Mucosa of rectum (tissue), 2 donors: Measurements from ENCODE around the gene POGK.

ENCODE experiments used
- H3K27ac ChIP-seq, 2 donors: one replicate each; pipeline ENCODE4 v1.7.0; 2013; ENCODE audit warnings: inconsistent platforms in 2 of 2, low read depth in 2 of 2, low read length in 2 of 2
- H3K27me3 ChIP-seq, 2 donors: one replicate each; pipeline ENCODE4 v1.7.0; 2013; ENCODE audit warnings: low read length in 2 of 2; ENCODE audit not compliant: control insufficient read depth in 2 of 2, insufficient read depth in 2 of 2
- H3K36me3 ChIP-seq, 2 donors: one replicate each; pipeline ENCODE4 v1.7.0; 2013; ENCODE audit warnings: low read length in 2 of 2; ENCODE audit not compliant: control insufficient read depth in 2 of 2, insufficient read depth in 2 of 2
- H3K4me1 ChIP-seq, 2 donors: one replicate each; pipeline ENCODE4 v1.7.0; 2013; ENCODE audit warnings: low read length in 2 of 2, mild to moderate bottlenecking in 1 of 2; ENCODE audit not compliant: control insufficient read depth in 2 of 2, insufficient read depth in 2 of 2
- H3K4me3 ChIP-seq, 2 donors: one replicate each; pipeline ENCODE4 v1.7.0; 2013; ENCODE audit warnings: low read length in 2 of 2
- H3K9ac ChIP-seq, 2 donors: one replicate each; pipeline ENCODE4 v1.7.0; 2013; ENCODE audit warnings: low read length in 2 of 2, low read depth in 1 of 2, mild to moderate bottlenecking in 1 of 2
- H3K9me3 ChIP-seq, 2 donors: one replicate each; pipeline ENCODE4 v1.7.0; 2013; ENCODE audit warnings: low read length in 2 of 2; ENCODE audit not compliant: control insufficient read depth in 2 of 2
- donor health status: healthy.
- donor health status: Normal muscosa, but diverticular disease.

POGK gene

DNA sequence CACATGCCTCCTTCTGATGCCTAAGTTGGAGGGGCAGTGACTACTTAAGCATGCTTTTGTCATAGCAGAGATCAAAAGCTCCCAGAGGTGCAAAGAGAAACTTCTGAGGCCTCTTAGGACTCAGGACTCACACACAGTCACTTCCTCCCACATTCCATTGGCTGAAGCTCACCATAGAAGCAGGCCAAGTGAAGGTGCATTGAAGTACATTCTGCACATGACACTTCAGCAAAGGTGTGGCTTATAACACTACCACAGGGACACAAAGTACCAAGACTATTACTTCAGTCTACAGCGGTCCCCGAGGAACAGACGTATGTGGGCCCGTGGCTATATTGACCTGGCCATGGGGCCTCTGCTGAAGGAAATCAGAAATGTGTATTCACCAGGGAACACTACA, 2.5 kb upstream of the POGK start:
- peaks cover 7 to 9% of the 10 kb centered on the region in 2 donors for H3K36me3 ChIP-seq
- peaks cover 20 to 23% of the 10 kb centered on the region in 2 donors for H3K4me1 ChIP-seq
- H3K27me3 ChIP-seq: peaks cover 0 to 2% of the 10 kb centered on the region in 2 donors
- H3K9ac ChIP-seq: no peak overlapping the region
- H3K4me3 ChIP-seq: no peak overlapping the region
- H3K27ac ChIP-seq: no peak overlapping the region
- H3K9me3 ChIP-seq: no peaks in the 10 kb centered on the region

- Histone ChIP-seq H3K27ac (peak overlapping the region; percentile 90 to 92), H3K4me1 (peaks cover 35 to 41% of the 10 kb centered on the region in 2 donors), H3K4me3 (peak overlapping the region; percentile 67 to 75), H3K27me3 (no peaks in the 10 kb centered on the region), H3K36me3 (peaks cover 28 to 35% of the 10 kb centered on the region in 2 donors), H3K9ac (peak overlapping the region; percentile 70 to 75), H3K9me3 (no peaks in the 10 kb centered on the region)
Measured at GRCh38 chr1:166839600-166840308, 479 bp downstream of the POGK start.

DNA sequence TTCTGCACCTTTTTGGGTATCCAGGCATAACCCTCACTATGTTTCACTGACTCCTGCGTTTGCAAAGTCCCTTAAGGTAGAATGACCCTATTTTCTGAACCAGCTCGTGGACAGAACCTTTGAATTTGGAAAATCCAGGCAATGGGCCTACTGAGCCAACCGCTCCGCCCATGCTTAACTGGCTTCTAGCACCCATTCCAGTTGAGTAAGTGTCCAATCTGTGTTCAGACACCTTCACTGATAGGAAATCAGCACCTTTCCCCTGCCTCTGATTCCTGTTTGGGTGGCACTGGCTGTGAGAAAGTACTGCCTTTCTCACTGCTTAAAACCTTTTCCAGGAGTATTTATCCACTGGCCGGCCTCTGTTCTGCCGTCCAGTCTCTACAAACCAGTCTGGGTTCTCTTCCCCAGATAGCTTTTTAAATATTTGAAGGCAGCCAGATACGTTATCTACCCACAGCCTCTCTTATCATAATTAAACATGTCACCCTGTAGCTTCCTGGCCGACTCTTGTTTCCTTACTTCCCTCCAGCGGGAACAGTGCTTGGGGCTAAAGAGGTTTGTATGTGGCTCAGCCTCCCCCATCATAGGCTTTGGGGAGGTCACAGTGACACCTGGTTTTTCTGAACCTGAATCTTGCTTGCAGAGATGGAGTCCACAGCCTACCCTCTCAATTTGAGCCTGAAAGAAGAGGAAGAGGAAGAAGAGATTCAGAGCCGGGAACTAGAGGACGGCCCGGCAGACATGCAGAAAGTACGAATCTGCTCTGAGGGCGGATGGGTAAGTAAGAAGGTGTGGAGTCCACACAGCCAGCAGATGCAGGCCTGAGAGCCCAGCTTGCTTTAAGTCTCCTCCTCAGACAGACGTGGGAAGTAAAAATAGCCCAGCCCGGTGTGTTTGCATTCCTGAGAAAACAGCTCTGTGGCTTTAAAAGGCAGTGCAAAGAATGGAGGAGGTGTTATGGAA, 1.3 kb downstream of the POGK start:
- Histone ChIP-seq H3K36me3 (peaks cover 31 to 37% of the 10 kb centered on the region in 2 donors), H3K9me3 (no peaks in the 10 kb centered on the region), H3K27ac (peak overlapping the region; percentile 74 to 82), H3K4me3 (peak overlapping the region; percentile 59 to 75), H3K9ac (peak overlapping the region; percentile 36 to 70), H3K4me1 (peaks cover 37 to 41% of the 10 kb centered on the region in 2 donors), H3K27me3 (no peaks in the 10 kb centered on the region)

DNA sequence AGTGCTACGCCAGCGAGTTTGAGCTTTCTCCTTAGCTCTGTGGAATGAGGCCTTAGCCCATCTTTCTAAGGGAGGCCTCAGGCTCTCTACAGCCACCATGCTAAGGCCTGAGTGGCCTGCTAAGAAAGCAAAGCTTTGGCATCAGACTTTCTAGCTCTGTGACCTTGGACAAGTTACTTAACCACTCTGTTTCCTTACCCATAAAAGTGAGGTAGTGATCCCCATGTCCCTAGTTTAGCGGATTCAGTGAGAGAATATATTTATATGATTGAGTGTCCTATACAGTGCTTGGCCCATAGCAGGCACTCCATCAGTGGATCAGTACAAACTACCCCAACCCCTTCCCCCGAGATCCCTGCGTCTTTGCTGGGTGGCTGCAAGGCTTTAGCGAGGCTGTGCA, 4.0 kb downstream of the POGK start:
- no peak overlapping the region for H3K9ac ChIP-seq

GRCh38 chr1:166843769-166844596, 4.7 kb downstream of the POGK start:
- peaks cover 60 to 70% of the 10 kb centered on the region in 2 donors for H3K36me3 ChIP-seq
- H3K27ac ChIP-seq: peak overlapping the region in 1 of 2 donors; percentile 23
- H3K9me3 ChIP-seq: no peaks in the 10 kb centered on the region
- H3K4me1 ChIP-seq: peaks cover 28 to 33% of the 10 kb centered on the region in 2 donors
- no peak overlapping the region for H3K4me3 ChIP-seq
- H3K27me3 ChIP-seq: no peaks in the 10 kb centered on the region
- no peak overlapping the region for H3K9ac ChIP-seq

More for the DNA sequence above, 4.0 kb downstream of the POGK start:
- Histone ChIP-seq H3K4me1 (peaks cover 34 to 40% of the 10 kb centered on the region in 2 donors), H3K36me3 (peaks cover 53 to 63% of the 10 kb centered on the region in 2 donors), H3K9me3 (no peaks in the 10 kb centered on the region), H3K4me3 (no peak overlapping the region), H3K27ac (no peak overlapping the region), H3K27me3 (no peaks in the 10 kb centered on the region)

- Histone ChIP-seq H3K27me3 (no peaks in the 10 kb centered on the region), H3K4me3 (no peak overlapping the region), H3K4me1 (peaks cover 28 to 33% of the 10 kb centered on the region in 2 donors), H3K27ac (no peak overlapping the region), H3K9me3 (no peaks in the 10 kb centered on the region), H3K36me3 (peaks cover 68 to 78% of the 10 kb centered on the region in 2 donors), H3K9ac (no peak overlapping the region)
Measured at GRCh38 chr1:166844791-166845190, 5.5 kb downstream of the POGK start.

DNA sequence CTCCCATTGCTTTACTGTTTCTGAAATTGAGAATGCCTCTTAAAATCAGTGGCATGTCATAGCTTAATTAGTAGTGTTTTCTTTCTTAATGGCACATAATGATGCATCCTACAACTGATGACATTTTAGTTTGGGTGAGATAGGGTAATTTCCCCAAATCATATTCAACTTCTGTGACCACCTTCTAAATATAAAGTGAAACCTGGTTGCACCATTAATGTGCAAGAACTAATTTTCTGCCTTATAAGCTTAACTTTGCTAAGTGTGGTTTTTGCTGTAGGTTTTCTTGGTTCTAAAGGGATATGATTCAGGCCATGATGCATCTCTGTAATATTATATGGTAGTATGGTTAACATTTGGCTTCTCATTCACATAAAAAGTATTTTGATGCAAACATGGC, 8.9 kb downstream of the POGK start:
- H3K27ac ChIP-seq: no peak overlapping the region
- peaks cover 80 to 82% of the 10 kb centered on the region in 2 donors for H3K36me3 ChIP-seq
- no peak overlapping the region for H3K4me3 ChIP-seq
- H3K4me1 ChIP-seq: peaks cover 10 to 12% of the 10 kb centered on the region in 2 donors
- no peaks in the 10 kb centered on the region for H3K9me3 ChIP-seq
- H3K27me3 ChIP-seq: no peaks in the 10 kb centered on the region
- no peak overlapping the region for H3K9ac ChIP-seq

GRCh38 chr1:166849135-166849534, 9.9 kb downstream of the POGK start:
- Histone ChIP-seq H3K36me3 (peaks cover 79 to 82% of the 10 kb centered on the region in 2 donors), H3K4me3 (no peak overlapping the region), H3K9me3 (no peaks in the 10 kb centered on the region), H3K9ac (no peak overlapping the region), H3K27ac (no peak overlapping the region), H3K4me1 (peaks cover under 1 to 3% of the 10 kb centered on the region in 2 donors), H3K27me3 (no peaks in the 10 kb centered on the region)

DNA sequence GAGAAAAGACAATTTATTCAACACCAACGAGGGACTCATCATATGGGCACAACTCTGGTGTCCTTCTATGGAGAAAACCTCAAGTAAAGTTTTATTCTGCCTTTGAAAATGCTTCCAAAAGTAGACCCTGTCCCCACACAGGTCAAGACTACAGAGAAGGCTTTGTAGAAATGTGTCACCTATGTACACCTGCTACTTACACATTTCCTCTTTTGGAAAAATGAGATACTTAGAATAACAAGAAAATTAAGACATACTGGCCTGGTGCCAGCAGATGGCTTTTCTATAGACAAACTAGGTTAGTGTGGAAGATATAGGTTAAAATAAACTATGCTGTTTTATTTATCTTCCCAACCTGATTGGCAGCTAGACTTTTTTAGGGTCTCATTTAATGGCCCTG, 13.6 kb downstream of the POGK start:
- peaks cover 78 to 82% of the 10 kb centered on the region in 2 donors for H3K36me3 ChIP-seq
- H3K9me3 ChIP-seq: no peaks in the 10 kb centered on the region
- H3K9ac ChIP-seq: no peak overlapping the region
- H3K27me3 ChIP-seq: no peaks in the 10 kb centered on the region
- H3K27ac ChIP-seq: no peak overlapping the region
- no peak overlapping the region for H3K4me3 ChIP-seq
- no peaks in the 10 kb centered on the region for H3K4me1 ChIP-seq
